HepG2 (cell line): ENCODE data around the gene DNAJC12. TPM values are rescaled to one million over a fixed set of nuclear protein-coding genes. Genes with fewer than 3 reads are reported as not detected.

Experiments used
- CAMTA2 ChIP-seq: sonication (generic); formaldehyde crosslinking; IDR thresholded peaks from 2 replicates; pipeline ENCODE4 v1.4.0; 2020; ENCODE audit warnings: mild to moderate bottlenecking, missing genetic modification reagents, borderline replicate concordance
- DBP ChIP-seq: sonication (generic); formaldehyde crosslinking; IDR thresholded peaks from 2 replicates; pipeline ENCODE4 v1.4.0; 2020; ENCODE audit warnings: missing genetic modification reagents; ENCODE audit errors: not compliant biosample characterization
- FOXA3 ChIP-seq: IDR thresholded peaks from 2 replicates; pipeline ENCODE4 v1.6.1; 2016; ENCODE audit warnings: missing genetic modification reagents, missing compliant biosample characterization
- GATAD1 ChIP-seq: IDR thresholded peaks from 2 replicates; pipeline ENCODE4 v1.6.1; 2016; ENCODE audit warnings: missing genetic modification reagents, missing compliant biosample characterization
- HMG20A ChIP-seq: IDR thresholded peaks from 2 replicates; pipeline ENCODE4 v1.6.1; 2016; ENCODE audit warnings: borderline replicate concordance
- MBNL3 ChIP-seq: fragments of 250-450 bp; sonication (Bioruptor Pico); conservative IDR thresholded peaks from 2 replicates; pipeline ENCODE4 v1.8.0; 2022; ENCODE audit warnings: mild to moderate bottlenecking, inconsistent platforms
- PHF5A ChIP-seq: IDR thresholded peaks from one replicate; pipeline ENCODE4 v1.6.1; 2018; ENCODE audit warnings: low read depth, missing genetic modification reagents; ENCODE audit not compliant: unreplicated experiment
- POLR2G ChIP-seq: fragments of 200-400 bp; formaldehyde crosslinking; IDR thresholded peaks from 2 replicates; pipeline ENCODE4 v1.6.1; 2018; ENCODE audit warnings: mild to moderate bottlenecking, low read depth, low read length, moderate library complexity
- RFX1 ChIP-seq: fragments of 450-650 bp; IDR thresholded peaks from 2 replicates; pipeline ENCODE4 v1.6.1; 2017
- RFXANK ChIP-seq: IDR thresholded peaks from 2 replicates; pipeline ENCODE4 v1.6.1; 2016
- TRIM22 ChIP-seq: fragments of 450-650 bp; IDR thresholded peaks from 2 replicates; pipeline ENCODE4 v1.6.1; 2017
- ZNF124 ChIP-seq: sonication (generic); formaldehyde crosslinking; IDR thresholded peaks from 2 replicates; pipeline ENCODE4 v1.4.0; 2020; ENCODE audit warnings: missing genetic modification reagents
- polyA plus RNA-seq, 8 experiments: library from polyadenylated mRNA; depleted of rRNA in 3 of 8; stranded (reverse) in 7 of 8; unstranded in 1 of 8; fragments of >200 nt; fragmentation: Illumina TruSeq in 4 of 8; extraction: Trizol in 4 of 8; gene quantifications; 2 replicates each; pipeline versions ENCODE4 v1.2.1 to v1.2.3, GENCODE V29; 2011 to 2016; ENCODE audit warnings: low read depth in 4 of 8, missing spikeins in 1 of 8, mixed read lengths in 1 of 8; ENCODE audit not compliant: insufficient read depth in 1 of 8
- total RNA-seq, 5 experiments: library from RNA; depleted of rRNA; stranded (reverse); fragments of >200 nt; fragmentation: Illumina TruSeq; extraction: Trizol; gene quantifications; 2 replicates each; pipeline ENCODE4 v1.2.3, GENCODE V29; 2016; ENCODE audit warnings: low read depth in 1 of 5
- TF ChIP-seq, protein P1 (sequence below): sonication (generic); formaldehyde crosslinking; IDR thresholded peaks from 2 replicates; pipeline ENCODE4 v1.4.0; 2020; ENCODE audit warnings: missing genetic modification reagents, borderline replicate concordance
- TF ChIP-seq, protein P2 (sequence below): IDR thresholded peaks from 2 replicates; pipeline ENCODE4 v1.4.0; 2020; ENCODE audit warnings: mild to moderate bottlenecking, missing genetic modification reagents
- TF ChIP-seq, protein P3 (sequence below): sonication (generic); formaldehyde crosslinking; IDR thresholded peaks from 2 replicates; pipeline ENCODE4 v1.4.0; 2020; ENCODE audit warnings: missing genetic modification reagents

Gene DNAJC12
- total and polyA plus RNA-seq, 2 of the 13 experiments (the other 11 are each of a cell fraction or from before 2014, with no cell fraction given) = 11.6 to 43.9 TPM

DNA sequence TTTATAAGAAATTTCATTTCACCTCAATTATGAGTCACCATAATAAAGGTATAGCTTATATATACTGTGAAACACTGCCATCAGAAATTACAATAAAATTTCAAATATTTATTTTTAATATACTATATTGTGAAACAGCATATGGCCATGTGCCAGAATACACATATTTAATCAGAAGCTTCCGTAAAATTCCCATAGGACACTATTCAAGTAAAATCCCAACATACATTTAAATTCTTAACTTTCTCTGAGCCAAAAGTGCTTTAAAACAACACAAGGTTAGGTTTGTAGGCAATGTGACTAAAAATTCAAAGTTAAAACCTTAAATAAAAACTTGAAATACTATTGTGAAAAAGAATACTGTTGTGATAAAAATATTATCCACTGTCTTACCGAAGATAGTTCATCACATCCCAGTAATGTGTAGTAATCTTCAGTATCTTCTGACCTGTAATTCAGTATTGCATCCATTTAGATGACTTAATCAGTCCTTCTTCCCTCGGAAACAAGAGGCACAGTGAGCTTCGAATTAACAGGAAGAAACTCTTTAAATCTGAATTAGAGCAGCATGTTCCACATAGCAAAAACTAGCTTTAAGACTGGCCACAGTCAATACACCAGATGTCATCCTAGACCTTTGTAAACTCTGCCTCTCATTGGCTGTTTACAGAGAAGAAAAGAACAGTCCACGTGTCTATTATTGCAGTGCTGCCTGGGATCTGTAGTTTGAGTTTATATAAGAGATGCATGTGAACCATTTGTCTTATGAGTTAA lies at the start of gene DNAJC12 (continued):
- TF ChIP-seq, protein P1, sequence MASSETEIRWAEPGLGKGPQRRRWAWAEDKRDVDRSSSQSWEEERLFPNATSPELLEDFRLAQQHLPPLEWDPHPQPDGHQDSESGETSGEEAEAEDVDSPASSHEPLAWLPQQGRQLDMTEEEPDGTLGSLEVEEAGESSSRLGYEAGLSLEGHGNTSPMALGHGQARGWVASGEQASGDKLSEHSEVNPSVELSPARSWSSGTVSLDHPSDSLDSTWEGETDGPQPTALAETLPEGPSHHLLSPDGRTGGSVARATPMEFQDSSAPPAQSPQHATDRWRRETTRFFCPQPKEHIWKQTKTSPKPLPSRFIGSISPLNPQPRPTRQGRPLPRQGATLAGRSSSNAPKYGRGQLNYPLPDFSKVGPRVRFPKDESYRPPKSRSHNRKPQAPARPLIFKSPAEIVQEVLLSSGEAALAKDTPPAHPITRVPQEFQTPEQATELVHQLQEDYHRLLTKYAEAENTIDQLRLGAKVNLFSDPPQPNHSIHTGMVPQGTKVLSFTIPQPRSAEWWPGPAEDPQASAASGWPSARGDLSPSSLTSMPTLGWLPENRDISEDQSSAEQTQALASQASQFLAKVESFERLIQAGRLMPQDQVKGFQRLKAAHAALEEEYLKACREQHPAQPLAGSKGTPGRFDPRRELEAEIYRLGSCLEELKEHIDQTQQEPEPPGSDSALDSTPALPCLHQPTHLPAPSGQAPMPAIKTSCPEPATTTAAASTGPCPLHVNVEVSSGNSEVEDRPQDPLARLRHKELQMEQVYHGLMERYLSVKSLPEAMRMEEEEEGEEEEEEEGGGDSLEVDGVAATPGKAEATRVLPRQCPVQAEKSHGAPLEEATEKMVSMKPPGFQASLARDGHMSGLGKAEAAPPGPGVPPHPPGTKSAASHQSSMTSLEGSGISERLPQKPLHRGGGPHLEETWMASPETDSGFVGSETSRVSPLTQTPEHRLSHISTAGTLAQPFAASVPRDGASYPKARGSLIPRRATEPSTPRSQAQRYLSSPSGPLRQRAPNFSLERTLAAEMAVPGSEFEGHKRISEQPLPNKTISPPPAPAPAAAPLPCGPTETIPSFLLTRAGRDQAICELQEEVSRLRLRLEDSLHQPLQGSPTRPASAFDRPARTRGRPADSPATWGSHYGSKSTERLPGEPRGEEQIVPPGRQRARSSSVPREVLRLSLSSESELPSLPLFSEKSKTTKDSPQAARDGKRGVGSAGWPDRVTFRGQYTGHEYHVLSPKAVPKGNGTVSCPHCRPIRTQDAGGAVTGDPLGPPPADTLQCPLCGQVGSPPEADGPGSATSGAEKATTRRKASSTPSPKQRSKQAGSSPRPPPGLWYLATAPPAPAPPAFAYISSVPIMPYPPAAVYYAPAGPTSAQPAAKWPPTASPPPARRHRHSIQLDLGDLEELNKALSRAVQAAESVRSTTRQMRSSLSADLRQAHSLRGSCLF (CRISPR knock-in tag) = no peak
- TF ChIP-seq ZNF124 (CRISPR knock-in tag) (no peak), RFX1 (no peak), HMG20A (0 out of 2 replicates have a peak, but pooled peaks have one; percentile 23), GATAD1 (CRISPR knock-in tag) (no peak), MBNL3 (CRISPR knock-in tag) (no peak), CAMTA2 (CRISPR knock-in tag) (no peak), POLR2G (no peak), DBP (no peak), FOXA3 (CRISPR knock-in tag) (peak; percentile 89), TRIM22 (no peak), RFXANK (CRISPR knock-in tag) (no peak), PHF5A (CRISPR knock-in tag) (no peak)
- TF ChIP-seq, protein P2, sequence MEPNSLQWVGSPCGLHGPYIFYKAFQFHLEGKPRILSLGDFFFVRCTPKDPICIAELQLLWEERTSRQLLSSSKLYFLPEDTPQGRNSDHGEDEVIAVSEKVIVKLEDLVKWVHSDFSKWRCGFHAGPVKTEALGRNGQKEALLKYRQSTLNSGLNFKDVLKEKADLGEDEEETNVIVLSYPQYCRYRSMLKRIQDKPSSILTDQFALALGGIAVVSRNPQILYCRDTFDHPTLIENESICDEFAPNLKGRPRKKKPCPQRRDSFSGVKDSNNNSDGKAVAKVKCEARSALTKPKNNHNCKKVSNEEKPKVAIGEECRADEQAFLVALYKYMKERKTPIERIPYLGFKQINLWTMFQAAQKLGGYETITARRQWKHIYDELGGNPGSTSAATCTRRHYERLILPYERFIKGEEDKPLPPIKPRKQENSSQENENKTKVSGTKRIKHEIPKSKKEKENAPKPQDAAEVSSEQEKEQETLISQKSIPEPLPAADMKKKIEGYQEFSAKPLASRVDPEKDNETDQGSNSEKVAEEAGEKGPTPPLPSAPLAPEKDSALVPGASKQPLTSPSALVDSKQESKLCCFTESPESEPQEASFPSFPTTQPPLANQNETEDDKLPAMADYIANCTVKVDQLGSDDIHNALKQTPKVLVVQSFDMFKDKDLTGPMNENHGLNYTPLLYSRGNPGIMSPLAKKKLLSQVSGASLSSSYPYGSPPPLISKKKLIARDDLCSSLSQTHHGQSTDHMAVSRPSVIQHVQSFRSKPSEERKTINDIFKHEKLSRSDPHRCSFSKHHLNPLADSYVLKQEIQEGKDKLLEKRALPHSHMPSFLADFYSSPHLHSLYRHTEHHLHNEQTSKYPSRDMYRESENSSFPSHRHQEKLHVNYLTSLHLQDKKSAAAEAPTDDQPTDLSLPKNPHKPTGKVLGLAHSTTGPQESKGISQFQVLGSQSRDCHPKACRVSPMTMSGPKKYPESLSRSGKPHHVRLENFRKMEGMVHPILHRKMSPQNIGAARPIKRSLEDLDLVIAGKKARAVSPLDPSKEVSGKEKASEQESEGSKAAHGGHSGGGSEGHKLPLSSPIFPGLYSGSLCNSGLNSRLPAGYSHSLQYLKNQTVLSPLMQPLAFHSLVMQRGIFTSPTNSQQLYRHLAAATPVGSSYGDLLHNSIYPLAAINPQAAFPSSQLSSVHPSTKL = peak; percentile 56; the same call in 1 of the 2 replicates
- TF ChIP-seq, protein P3, sequence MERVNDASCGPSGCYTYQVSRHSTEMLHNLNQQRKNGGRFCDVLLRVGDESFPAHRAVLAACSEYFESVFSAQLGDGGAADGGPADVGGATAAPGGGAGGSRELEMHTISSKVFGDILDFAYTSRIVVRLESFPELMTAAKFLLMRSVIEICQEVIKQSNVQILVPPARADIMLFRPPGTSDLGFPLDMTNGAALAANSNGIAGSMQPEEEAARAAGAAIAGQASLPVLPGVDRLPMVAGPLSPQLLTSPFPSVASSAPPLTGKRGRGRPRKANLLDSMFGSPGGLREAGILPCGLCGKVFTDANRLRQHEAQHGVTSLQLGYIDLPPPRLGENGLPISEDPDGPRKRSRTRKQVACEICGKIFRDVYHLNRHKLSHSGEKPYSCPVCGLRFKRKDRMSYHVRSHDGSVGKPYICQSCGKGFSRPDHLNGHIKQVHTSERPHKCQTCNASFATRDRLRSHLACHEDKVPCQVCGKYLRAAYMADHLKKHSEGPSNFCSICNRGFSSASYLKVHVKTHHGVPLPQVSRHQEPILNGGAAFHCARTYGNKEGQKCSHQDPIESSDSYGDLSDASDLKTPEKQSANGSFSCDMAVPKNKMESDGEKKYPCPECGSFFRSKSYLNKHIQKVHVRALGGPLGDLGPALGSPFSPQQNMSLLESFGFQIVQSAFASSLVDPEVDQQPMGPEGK (CRISPR knock-in tag) = no peak
